Measurements from ENCODE around the gene SEPTIN3.

DNA sequence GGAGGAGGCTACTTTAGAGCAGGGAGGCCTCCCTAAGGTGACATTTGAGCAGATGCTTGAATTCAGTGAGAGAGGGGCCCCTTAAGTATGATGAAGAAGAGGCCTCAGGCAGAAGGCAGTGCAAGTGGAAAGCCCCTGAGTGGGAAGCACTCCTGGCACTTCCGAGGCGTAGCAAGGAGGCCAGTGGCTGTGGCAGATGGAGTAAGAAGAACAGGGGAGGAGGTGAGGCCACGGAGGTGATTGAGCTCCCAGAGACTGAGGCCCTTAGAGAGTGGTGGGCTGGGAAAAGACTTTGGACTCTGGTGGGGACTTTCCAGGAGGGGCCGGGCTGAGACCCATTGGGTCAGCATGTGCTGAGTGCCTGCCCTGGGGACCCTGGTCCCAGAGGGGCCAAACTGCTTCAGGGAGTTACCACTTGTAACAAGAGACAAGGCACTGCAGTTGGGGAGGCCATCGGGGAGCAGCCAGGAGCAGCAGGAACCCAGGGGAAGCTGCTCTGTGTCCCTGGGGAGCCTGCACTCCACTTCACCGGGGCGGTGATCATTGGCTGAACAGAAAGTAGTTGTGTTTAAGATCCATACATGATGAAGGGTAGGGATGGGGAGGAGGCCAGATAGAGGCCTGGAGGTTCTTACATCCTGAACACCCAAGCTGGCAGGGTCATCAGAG is 19.8 kb upstream of the SEPTIN3 start:
- TF ChIP-seq, protein P1, sequence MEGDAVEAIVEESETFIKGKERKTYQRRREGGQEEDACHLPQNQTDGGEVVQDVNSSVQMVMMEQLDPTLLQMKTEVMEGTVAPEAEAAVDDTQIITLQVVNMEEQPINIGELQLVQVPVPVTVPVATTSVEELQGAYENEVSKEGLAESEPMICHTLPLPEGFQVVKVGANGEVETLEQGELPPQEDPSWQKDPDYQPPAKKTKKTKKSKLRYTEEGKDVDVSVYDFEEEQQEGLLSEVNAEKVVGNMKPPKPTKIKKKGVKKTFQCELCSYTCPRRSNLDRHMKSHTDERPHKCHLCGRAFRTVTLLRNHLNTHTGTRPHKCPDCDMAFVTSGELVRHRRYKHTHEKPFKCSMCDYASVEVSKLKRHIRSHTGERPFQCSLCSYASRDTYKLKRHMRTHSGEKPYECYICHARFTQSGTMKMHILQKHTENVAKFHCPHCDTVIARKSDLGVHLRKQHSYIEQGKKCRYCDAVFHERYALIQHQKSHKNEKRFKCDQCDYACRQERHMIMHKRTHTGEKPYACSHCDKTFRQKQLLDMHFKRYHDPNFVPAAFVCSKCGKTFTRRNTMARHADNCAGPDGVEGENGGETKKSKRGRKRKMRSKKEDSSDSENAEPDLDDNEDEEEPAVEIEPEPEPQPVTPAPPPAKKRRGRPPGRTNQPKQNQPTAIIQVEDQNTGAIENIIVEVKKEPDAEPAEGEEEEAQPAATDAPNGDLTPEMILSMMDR (IDR thresholded peaks at IDR 0.05) = no peak
- TF ChIP-seq POLR2A (IDR thresholded peaks at IDR 0.05) = no peak

All from Peyer's patch (tissue), 4 donors.